NOMO-1 treated with dmso at 0.1 percent for 144 hours (cell line): Measurements from ENCODE around the gene CD4.
"Not testable (repeated sequence)": the region's sequence is repeated elsewhere in the genome, so short reads cannot be mapped to it uniquely, and the experiment has no call there.

Experiments used
- DNase-seq: peaks from one replicate; lab custom pipeline; 2025; ENCODE audit not compliant: unreplicated experiment; lab: John Stamatoyannopoulos, UW

Gene CD4

DNA sequence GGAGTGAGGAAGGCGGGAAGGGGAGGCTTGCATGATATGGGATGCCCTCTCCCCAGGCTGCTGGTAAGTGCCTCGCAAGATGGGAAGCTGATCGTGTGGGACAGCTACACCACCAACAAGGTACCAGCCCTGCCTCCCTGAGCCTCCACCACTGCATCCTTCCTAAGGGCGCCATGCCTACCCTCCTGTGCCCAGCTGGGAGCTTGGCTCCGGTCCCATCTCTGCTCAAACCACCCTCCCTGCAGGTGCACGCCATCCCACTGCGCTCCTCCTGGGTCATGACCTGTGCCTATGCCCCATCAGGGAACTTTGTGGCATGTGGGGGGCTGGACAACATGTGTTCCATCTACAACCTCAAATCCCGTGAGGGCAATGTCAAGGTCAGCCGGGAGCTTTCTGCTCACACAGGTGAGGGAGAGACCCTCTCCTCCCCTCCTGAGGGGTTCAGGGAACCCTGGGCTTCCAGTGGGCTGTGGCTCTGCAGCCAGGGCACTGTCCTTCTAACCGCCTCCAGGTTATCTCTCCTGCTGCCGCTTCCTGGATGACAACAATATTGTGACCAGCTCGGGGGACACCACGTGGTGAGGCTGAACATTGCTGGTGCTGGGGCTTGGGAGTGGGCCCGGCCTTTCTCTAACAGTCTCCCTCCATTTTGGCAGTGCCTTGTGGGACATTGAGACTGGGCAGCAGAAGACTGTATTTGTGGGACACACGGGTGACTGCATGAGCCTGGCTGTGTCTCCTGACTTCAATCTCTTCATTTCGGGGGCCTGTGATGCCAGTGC lies 54.0 kb downstream of the CD4 start:
- no peak for DNase-seq

DNA sequence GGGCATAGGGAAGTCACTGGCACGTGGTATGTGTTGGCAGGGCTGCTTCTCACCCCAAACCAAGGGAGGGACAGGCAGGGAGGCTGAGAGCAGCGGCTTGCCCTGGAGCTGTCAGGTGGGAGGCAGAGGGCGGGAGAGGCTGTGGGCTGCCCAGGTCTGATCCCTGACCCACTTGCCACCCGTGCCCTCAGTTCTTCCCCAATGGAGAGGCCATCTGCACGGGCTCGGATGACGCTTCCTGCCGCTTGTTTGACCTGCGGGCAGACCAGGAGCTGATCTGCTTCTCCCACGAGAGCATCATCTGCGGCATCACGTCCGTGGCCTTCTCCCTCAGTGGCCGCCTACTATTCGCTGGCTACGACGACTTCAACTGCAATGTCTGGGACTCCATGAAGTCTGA lies 56.1 kb downstream of the CD4 start:
- DNase-seq, result no peak

DNA sequence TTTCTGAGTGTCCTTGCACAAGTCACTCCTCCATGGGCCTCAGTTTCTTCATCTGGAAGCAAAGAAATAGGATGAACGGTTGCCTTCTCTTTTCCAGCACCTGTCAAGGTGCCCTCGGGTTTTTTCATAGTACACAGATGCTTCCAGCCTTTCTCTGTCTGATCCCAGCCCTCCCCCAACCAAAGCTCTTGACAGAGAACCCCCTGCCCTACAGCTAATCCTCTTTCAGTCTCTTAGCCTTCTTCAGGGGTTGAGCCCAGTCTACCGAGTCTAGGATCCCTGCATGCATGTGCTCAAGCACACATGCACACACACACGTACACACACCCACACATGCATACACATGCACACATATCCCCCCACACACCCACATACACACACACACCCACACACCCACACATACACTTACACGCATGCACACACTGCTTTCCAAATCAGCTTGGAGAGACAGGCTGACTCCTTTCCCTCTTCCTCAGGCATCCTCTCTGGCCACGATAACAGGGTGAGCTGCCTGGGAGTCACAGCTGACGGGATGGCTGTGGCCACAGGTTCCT lies 57.1 kb downstream of the CD4 start:
- DNase-seq, result no peak

DNA sequence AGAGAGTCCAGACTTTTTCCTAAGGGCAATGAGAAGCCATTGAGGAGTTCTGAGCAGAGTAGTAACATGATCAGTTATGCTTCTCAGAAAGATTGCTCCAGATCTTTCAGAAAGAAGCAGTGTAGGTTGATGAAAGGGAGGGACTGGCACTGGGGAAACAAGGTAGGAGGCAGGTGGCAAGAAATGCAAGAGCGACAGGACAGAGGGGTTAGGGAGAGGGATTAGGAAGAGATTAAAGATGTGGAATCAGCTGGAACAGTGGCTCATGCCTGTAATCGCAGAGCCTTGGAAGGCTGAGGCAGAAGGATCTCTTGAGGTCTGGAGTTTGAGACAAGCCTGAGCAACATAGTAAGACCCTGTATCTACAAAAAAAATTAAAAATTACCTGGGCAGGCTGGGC lies 58.3 kb downstream of the CD4 start:
- no peak for DNase-seq

DNA sequence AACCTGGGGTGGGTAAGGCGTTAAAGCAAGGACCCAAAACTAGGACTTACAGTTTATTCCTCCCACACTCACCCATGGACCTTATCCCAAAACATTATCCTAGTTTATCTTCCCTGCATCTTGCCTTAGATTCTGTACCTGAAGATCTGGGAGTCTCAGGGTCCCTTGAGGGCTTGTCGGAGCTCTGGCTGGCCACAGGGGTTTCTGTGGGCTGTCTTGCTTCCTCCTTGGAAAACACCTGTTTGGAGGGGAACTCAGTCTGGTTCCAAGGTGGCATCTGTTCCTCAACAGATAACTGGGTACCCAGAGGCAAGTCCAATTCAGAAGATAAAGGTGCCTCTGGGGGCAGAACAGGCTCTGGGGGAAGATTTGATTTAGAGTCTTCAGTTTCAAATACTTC lies 60.1 kb downstream of the CD4 start:
- no peak for DNase-seq

DNA sequence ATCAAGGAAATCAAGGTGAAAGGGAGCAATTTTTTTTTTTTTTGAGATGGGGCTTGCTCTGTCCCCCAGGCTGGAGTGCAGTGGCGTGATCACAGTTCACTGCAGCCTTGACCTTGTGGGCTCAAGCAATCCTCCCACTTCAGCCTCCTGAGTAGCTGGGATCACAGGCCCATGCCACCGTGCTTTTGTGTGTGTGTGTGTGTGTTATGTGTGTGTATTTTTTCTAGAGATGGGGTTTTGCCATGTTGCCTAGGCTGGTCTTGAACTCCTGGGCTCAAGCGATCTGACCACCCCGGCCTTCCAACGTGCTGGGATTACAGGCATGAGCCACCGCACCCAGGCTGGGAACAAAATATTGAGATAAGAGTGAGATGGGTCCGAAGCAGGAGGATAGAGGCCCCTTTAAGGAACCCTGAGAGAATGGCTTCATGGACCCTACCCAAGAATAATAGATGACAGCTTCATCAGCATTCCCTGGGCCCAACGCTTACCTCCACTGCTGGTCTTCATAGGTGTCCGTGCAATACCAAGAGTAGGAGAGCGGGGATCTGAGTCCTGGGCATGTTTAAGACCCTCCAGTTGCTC lies 60.7 kb downstream of the CD4 start:
- no peak for DNase-seq

DNA sequence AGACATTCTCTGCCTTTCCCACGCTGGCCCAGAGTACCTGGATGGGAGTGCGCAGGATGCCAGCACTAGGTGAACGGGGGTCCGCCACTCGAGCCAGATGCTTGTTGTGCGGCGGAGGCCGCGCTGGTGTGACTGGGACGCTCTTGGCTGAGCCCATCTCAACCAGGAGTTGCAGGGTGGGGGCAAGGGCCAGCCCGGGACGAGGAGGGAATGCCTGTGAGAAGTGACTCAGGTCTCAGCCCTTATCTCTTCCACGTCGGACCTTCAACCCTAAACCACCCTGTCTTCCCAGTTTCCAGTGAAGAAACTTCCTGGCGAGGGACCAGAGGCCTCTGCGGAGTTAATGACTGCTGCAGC lies 61.4 kb downstream of the CD4 start:
- no peak for DNase-seq

DNA sequence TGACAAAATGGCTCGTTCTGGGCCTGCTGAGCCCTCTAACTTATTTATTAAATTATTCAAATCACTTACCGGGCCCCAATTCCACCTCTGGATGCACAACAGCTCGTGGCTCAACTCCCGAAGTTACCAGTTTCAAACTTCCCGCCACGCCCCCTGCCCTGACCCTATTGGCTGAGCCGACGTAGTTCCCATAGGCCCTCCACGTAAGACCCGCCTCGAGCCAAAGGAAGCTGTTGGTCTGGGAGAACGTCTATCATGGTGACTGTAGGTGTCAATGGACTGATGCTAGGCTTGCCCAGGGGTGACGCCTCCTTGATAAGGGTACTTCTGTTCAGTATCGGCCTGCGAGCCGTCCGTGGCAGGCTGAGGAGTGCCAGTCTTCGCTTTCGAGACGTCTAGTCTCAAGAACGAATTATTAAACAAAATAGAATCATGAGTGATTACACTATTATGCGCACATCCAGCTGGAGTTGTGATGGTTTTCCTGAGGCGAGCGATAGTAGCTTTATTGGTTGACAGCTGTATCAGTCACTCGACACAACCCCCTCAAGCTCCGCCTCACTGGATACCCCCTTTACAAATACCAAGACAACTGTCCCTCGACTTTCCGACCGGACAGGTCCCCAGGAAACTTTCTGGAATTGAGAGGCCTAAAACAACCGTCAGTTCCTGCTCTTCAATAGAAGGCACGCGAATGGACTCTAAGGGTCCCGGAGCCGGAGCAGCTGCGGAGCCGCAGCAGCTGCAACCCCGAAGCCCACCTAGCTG lies 62.0 kb downstream of the CD4 start, which contains the start of gene CDCA3:
Gene CDCA3 (minus strand): TSS at position 134 of the 768 bp plus-strand sequence. CDS start 334 bp downstream, outside the sequence.
- peak; percentile 98 for DNase-seq

DNA sequence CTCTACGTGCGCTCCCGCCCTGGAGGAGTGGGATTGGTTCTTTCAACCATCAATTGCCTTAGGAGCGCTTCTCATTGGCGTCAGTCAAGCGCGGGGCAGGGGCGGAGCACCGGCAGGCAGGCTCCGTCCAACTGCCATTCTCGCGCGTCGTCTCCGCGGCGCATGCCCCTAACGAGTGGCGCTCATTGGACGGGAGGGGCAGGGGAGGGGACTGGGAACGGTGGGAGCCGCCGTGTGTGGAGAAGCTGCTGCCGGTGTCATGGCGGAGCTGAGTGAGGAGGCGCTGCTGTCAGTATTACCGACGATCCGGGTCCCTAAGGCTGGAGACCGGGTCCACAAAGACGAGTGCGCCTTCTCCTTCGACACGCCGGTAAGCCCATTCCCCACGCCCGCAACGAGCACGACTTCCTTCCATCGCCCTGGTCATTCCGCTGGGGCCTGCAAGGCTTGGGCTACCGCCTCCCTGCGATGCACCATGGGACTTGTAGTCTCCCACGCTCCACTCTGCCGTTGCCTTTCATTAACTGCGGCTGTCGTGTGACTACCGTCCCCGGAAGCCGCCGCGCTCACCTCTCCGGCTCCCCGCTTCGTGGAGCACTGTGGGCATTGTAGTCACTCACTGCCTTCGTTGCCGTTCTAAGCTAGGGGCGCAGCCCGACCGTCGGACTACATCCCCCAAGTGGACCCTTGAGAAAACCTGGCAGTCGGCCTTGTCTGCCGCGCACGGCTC lies 62.8 kb downstream of the CD4 start, which contains the start of gene USP5:
Gene USP5 (plus strand): TSS at position 230 of the 730 bp plus-strand sequence. CDS start 30 bp downstream, at position 260.
- DNase-seq, result peak; percentile 99

DNA sequence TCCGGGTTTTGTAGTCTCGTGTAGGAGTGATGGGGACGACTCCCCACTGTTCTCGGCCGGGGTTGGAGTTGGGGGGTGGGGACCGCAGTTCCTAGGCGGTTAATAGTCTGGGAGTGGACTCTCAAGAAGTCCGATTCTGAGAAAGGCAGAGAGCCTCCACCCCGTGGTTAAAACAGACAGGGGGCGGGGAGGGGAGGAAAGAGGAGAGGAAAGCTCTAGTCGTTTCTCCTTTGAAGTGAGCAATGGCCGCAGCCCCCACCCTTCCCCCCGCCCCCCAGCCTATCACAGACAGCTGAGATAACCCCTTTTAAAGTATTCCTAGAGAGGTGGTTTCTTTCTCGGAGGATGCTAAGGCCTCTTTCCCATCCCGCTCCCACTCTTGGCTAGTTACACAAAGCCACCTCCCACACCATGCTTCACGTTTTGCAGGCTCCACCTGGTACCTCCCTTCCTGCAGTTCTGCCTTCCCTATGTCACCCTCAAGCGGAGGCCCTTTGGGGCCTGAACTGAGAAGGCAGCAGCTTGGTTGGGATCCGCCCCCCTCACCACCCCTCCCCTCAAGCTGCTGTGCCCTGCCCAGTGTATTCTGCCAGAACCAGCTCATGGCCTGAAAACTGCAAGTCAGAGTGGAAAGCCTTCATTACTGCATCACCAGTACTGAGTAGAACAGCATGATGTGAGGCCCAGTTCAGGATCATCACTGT lies 63.5 kb downstream of the CD4 start:
- no peak for DNase-seq

DNA sequence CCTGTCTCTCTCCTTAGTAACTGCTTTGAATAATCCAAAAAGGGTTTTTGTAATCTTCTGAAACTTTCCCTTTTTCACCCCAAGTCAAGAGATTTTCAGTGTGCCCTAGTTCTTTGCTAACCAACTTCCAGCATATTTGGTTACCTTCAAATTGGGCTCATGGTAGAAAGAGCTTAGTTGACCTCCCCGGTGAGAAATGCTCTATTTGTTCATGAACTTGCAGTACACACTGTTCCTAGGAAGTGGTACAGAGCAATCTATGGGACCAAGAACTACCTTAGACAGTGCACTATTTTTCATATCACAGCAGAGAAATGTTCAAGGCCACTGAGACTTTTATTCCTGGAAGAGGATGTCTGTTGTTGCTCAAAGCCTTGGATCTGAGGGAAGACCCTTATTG lies 64.3 kb downstream of the CD4 start:
- DNase-seq, result no peak

DNA sequence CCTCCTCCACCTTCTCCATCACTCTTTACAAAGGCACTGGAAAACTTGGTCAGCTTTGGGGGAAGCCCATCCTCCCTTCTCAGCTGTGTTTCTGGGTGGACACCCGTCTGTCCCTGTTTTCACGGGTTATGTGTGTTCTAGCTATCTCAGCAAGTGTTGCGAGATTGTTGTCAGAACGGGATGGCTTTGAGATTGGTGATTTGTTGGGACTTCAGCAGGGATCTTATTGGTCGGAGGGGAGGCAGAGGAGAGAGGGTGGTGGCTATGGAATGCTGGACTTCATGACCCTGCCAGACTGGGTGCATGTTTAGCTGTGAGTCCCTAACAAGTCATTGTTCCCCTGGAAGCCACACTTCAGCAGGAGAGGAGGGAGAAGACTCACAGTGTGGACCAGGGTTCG lies 64.7 kb downstream of the CD4 start:
- DNase-seq, result no peak

DNA sequence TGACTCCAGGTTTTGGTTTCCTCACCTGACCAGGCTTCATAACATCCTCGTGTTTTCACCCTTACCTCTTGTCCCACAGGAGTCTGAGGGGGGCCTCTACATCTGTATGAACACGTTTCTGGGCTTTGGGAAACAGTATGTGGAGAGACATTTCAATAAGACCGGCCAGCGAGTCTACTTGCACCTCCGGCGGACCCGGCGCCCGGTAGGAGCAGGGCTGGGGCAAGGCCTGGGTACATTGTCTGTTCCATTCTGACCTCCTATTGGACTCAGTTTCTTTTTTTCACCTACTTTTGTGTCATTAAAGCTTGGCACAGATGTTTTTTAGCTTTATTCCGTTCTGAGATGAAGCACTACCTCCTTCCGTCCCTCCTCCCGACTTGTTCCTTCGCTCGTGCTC lies 66.0 kb downstream of the CD4 start:
- no peak for DNase-seq

DNA sequence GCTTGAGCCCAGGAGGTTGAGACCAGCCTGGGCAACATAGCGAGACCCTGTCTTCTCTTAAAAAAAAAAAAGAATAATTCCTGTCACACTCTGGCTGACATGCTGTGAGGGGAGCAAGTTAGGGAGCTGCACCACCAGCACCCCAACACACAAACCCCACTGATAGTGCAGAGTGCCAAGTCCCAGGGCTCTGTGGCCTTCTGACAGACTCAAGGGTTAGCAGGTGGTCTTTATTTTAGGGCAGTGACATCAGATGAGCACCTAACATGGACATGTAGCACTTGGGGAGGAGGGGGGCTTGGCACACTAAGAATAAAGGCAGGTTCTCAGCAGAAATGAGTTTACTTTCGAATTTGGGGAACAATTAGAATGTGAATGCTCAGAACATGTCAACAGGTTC lies 69.5 kb downstream of the CD4 start:
- no peak for DNase-seq

DNA sequence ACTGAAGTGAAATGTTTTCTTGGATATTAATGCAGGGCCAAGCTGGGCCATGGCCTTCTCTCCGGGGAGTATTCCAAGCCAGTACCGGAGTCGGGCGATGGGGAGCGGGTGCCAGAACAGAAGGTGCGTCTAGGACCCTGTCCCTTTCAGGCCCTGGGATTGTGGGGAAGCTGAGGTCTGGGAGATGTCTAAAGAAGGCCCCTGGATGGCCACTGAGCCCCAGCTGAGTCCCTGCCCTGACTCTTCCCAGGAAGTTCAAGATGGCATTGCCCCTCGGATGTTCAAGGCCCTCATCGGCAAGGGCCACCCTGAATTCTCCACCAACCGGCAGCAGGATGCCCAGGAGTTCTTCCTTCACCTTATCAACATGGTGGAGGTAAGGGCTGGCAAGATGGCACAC lies 70.8 kb downstream of the CD4 start:
- no peak for DNase-seq

DNA sequence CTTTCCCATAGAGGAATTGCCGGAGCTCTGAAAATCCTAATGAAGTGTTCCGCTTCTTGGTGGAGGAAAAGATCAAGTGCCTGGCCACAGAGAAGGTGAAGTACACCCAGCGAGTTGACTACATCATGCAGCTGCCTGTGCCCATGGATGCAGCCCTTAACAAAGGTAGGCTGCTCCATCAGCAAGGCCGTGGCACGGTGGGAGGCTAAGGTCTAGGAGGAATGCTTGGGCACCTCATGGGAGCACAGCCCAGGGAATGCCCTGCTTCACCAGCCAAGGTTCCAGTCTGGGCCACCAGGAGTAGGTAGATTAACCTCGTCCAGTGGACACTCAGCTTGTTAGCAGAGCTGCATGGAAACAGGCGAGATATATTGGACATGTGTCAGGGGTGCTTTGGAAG lies 71.6 kb downstream of the CD4 start:
- no peak for DNase-seq

DNA sequence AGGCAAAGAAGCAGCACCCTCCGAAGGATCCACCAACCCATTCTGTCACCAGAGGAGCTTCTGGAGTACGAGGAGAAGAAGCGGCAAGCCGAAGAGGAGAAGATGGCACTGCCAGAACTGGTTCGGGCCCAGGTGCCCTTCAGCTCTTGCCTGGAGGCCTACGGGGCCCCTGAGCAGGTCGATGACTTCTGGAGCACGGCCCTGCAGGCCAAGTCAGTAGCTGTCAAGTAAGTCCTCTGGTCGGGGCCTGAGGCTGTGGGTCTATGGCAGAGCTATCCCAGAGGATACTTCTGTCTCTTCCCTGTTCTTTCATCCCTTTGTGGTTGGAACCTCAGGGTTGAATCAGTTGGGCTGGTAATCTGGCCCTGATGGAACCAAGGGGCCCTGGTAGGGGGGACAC lies 72.1 kb downstream of the CD4 start:
- DNase-seq, result no peak

DNA sequence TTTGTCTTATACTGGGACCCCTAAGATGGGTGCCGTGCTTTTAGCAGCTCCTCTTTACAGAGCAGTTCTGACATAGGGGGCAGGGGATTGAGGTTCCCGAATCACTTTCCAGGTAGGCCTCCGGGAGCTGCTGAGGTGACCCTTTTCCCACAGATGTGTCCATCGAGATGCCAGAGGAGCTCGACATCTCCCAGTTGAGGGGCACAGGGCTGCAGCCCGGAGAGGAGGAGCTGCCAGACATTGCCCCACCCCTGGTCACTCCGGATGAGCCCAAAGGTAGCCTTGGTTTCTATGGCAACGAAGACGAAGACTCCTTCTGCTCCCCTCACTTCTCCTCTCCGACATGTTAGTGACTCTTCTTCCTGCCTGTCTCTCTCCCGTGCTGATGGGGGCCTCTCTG lies 73.7 kb downstream of the CD4 start:
- DNase-seq, result no peak

DNA sequence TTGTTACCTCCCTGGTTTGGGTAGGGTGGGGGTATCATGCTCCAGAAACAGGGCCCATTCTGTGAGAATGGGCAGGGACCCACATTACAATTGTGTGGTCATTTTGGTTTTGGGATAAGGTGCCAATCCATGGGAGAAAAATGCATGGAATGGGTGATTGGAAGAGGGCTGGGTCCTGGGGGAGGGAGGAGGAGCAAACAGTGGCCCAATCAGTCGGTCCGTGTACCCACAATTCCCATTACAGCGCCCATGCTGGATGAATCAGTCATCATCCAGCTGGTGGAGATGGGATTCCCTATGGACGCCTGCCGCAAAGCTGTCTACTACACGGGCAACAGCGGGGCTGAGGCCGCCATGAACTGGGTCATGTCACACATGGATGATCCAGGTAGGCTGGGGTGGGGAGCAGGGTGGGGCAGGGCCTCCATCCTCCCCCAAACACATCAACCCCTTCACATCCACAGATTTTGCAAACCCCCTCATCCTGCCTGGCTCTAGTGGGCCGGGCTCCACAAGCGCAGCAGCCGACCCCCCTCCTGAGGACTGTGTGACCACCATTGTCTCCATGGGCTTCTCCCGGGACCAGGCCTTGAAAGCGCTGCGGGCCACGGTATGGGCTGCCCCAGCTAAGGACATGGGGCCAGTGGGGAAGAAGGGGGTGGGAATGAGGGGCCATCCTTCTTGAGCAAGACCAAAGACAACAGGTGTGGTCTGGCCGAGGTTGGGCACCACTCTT lies 74.4 kb downstream of the CD4 start:
- DNase-seq, result no peak

DNA sequence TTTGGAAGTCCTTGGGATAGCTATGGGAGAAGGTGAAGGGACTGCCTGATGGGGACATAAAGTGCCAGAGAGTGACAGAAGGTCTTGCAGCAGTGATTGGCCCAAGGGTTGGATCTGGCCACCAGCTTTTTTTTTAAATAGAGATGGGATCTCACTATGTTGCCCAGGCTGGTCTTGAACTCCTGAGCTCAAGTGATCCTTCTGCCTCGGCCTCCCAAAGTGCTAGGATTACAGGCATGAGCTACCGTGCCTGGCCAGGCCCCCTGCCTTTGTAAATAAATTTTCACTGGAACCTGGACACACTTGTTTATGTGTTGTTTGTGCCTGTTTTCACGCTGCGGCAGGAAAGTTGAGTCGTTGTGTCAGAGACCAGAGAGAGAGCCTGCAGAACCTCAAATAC lies 76.0 kb downstream of the CD4 start:
- DNase-seq, result not testable (repeated sequence)
